Naive B cell (primary cell): ENCODE data around the gene ZNF611. TPM values are rescaled to one million over a fixed set of nuclear protein-coding genes. Genes with fewer than 3 reads are reported as not detected.
"Not testable (repeated sequence)": the region's sequence is repeated elsewhere in the genome, so short reads cannot be mapped to it uniquely, and the experiment has no call there.

Source experiments
- ATAC-seq, 2 donors: fragments of 150-1000 bp; cut with Tn5 transposase; 2 replicates each; pipeline ENCODE4 v1.10.0; 2021; ENCODE audit warnings: low read depth in 2 of 2, mild to moderate bottlenecking in 2 of 2, moderate library complexity in 2 of 2
- DNase-seq: peaks from one replicate; pipeline ENCODE4 v3.0.0; 2022
- H3K27ac Mint-ChIP-seq, 6 donors: one replicate each; pipeline ENCODE4 v1.8.0; 2020 to 2022; ENCODE audit warnings: mild to moderate bottlenecking in 6 of 6, mixed read lengths in 6 of 6, moderate library complexity in 5 of 6, inconsistent platforms in 2 of 6
- H3K27me3 Mint-ChIP-seq, 3 donors: one replicate each; pipeline ENCODE4 v1.8.0; 2021 to 2022; ENCODE audit warnings: mixed read lengths in 3 of 3, mild to moderate bottlenecking in 1 of 3
- H3K36me3 Mint-ChIP-seq, 2 donors: one replicate each; pipeline ENCODE4 v1.8.0; 2020 to 2022; ENCODE audit warnings: mixed read lengths in 2 of 2, inconsistent platforms in 1 of 2, mild to moderate bottlenecking in 1 of 2
- H3K4me1 Mint-ChIP-seq, 3 donors: one replicate each; pipeline ENCODE4 v1.8.0; 2020 to 2022; ENCODE audit warnings: mixed read lengths in 3 of 3, inconsistent platforms in 1 of 3, mild to moderate bottlenecking in 1 of 3, moderate library complexity in 1 of 3
- H3K4me3 Mint-ChIP-seq, 8 donors: one replicate each; pipeline ENCODE4 v1.8.0; 2020 to 2022; ENCODE audit warnings: mild to moderate bottlenecking in 8 of 8, mixed read lengths in 8 of 8, moderate library complexity in 8 of 8, inconsistent platforms in 2 of 8
- H3K9me3 Mint-ChIP-seq, 7 donors: one replicate each; pipeline ENCODE4 v1.8.0; 2020 to 2022; ENCODE audit warnings: mixed read lengths in 7 of 7, mild to moderate bottlenecking in 5 of 7, inconsistent platforms in 2 of 7, moderate library complexity in 1 of 7
- polyA plus RNA-seq, 6 donors: library from polyadenylated mRNA; unstranded; fragments of 300-500 nt; fragmentation: Illumina TruSeq; gene quantifications; one replicate each; pipeline ENCODE4 v1.2.3, GENCODE V29; 2021; ENCODE audit warnings: low read depth in 6 of 6

The ZNF611 gene
- polyA plus RNA-seq: 10 to 100 TPM; 14.2 to 53.5 (median 35.9) TPM

DNA sequence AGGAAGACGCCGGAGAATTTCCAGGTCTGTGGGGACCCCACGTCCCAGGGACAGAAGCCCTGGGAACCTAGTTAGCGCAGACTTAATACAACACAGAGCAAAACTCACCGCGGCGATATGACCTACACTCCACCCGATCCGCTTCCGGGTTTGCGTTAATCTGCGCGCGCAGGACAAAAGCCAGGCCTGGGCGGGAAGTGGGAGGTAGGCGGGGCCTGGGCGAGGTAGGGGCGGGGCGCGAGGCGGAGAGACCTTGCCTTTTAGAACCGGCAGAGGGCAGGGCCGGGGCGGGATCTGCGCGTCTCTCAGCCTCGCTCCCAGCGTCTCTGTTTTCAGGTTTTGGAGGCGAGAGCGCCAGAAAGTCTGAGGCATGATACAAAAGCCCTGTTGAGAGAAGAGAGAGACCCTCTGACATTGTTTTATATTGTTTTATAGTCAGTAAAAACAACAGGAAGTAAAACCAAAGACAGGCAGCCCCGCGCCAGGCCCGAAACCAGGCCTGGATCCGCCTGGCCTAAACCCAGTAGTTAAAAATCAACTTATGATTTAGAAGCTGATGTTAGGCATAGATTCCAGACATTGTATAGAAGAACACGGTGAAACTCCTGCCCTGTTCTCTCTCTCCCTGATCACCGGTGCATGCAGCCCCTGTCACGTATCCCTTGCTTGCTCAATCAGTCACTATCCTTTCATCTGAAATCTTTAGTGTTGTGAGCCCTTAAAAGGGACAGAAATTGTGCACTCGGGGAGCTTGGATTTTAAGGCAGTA lies at the start of gene ZNF611:
Gene ZNF611, minus strand, starts transcription at position 152 of the 769 bp plus-strand sequence. CDS start 19,150 bp downstream, outside the sequence.
- peak; percentile 98 for DNase-seq
- no peaks in the 10 kb centered on the region for H3K27me3 Mint-ChIP-seq
- no peaks in the 10 kb centered on the region for H3K36me3 Mint-ChIP-seq
- ATAC-seq: peak; percentile 95 to 98
- peaks cover 0 to 6% (median 0%) of the 10 kb centered on the region in 7 donors for H3K9me3 Mint-ChIP-seq
- H3K4me3 Mint-ChIP-seq: peak within 1 kb of the TSS; percentile 86 to 98 (median 95)
- peak within 1 kb of the TSS; percentile 87 to 98 (median 98) for H3K27ac Mint-ChIP-seq
- peaks cover 19 to 21% (median 20%) of the 10 kb centered on the region in 3 donors for H3K4me1 Mint-ChIP-seq

DNA sequence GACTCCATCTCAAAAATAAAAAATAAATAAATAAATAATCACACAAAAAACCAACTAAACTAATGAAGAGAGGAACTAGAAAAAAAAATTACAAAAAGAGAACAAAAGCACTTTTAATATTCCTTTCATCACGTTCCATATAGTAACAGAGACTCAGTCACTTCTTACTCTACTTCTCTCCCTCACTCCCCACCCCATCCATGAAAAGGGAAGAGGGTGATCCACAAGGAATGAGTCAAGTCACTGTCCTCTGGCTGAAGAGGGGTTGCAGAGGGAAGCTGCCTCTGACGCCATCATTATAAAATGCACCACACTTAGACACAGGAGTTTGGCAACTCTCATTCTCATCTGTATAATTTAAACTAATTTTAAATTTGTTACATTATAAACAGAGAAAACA lies 48.0 kb upstream of the ZNF611 start:
- H3K27me3 Mint-ChIP-seq, H3K27ac Mint-ChIP-seq, H3K9me3 Mint-ChIP-seq, DNase-seq, ATAC-seq: not testable (repeated sequence)
- Mint-ChIP-seq H3K4me3 (peak overlapping the region in 1 of 8 donors; percentile 38), H3K4me1 (peaks cover 35 to 50% (median 48%) of the 10 kb centered on the region in 3 donors), H3K36me3 (peaks cover 23 to 42% of the 10 kb centered on the region in 2 donors)

GRCh38 chr19:52778811-52779210 lies 44.0 kb upstream of the ZNF611 start:
- peak overlapping the region in 3 of 6 donors; percentile 24 to 66 (median 39) for H3K27ac Mint-ChIP-seq
- H3K27me3 Mint-ChIP-seq: no peaks in the 10 kb centered on the region
- DNase-seq: no peak
- ATAC-seq: no peak
- no peak overlapping the region for H3K4me3 Mint-ChIP-seq
- H3K9me3 Mint-ChIP-seq: peaks cover 0 to 17% (median 4%) of the 10 kb centered on the region in 7 donors
- peaks cover 12 to 14% (median 13%) of the 10 kb centered on the region in 3 donors for H3K4me1 Mint-ChIP-seq
- H3K36me3 Mint-ChIP-seq: peaks cover 44 to 50% of the 10 kb centered on the region in 2 donors

DNA sequence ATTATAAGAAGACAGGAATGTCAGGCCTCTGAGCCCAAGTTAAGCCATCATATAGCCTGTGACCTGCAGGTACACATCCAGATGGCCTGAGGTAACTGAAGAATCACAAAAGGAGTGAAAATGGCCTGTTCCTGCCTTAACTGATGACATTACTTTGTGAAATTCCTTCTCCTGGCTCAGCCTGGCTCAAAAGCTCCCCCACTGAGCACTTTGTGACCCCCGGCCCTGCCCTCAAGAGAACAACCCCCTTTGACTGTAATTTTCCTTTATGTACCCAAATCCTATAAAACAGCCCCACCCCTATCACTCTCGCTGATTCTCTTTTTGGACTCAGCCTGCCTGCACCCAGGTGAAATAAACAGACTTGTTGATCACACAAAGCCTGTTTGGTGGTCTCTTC lies 21.6 kb upstream of the ZNF611 start:
- not testable (repeated sequence) for DNase-seq, H3K4me3 Mint-ChIP-seq, H3K4me1 Mint-ChIP-seq, H3K27me3 Mint-ChIP-seq, H3K27ac Mint-ChIP-seq, ATAC-seq
- Mint-ChIP-seq H3K9me3 (peaks cover 2 to 22% (median 16%) of the 10 kb centered on the region in 7 donors), H3K36me3 (peaks cover 5 to 17% of the 10 kb centered on the region in 2 donors)

DNA sequence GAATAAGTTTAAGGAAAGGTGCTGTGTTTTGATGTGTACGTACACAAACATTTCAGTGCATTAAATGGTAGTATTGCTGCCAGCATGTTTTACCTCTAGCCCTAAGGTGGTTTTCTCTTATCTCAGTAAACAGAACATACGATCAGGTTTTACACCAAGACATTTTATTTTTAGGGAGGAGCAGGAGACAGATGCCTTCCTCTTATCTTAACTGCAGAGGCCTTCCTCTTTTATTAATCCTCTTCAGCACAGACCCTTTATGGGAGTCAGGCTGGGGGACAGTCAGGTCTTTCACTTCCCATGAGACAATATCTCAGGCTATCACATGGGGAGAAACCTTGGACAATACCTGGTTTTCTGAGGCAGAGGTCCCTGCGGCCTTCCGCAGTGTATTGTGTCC lies 14.9 kb upstream of the ZNF611 start:
- Mint-ChIP-seq H3K27ac (no peak overlapping the region), H3K27me3 (no peaks in the 10 kb centered on the region), H3K4me3 (no peak overlapping the region), H3K36me3 (peaks cover 0 to 8% of the 10 kb centered on the region in 2 donors), H3K4me1 (no peaks in the 10 kb centered on the region), H3K9me3 (peaks cover 0 to 5% (median 0%) of the 10 kb centered on the region in 7 donors)
- DNase-seq: no peak
- no peak for ATAC-seq

DNA sequence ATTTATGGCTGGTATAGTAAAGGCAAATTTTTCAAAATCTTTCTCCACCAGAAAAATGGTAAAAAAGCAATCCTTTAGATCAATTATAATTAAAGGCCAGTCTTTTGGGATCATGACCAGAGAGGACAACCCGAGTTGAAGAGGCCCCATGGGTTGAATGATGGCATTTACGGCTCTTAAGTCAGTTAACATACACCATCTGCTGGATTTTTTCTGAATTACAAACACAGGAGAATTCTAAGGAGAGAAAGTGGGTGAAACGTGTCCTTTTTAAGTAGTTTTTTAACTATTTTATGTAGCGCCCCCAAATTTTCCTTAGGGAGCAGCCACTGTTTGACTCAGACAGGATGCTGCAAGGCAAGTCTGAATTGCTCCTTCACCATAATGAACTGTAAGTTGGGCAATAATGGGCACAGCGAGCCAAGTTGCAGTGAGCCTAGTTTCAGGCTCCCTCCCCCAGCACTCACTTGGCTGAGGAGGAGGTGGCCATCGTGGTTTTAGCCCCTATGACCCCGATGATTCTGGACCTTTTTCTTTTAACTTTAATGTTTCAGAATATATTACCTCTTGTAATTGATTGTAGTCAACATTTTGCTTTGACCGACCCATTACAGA lies 13.6 kb upstream of the ZNF611 start:
- Mint-ChIP-seq H3K9me3 (peaks cover 0 to 3% (median 0%) of the 10 kb centered on the region in 7 donors), H3K27me3 (no peaks in the 10 kb centered on the region), H3K4me3 (no peak overlapping the region), H3K4me1 (no peaks in the 10 kb centered on the region), H3K27ac (no peak overlapping the region), H3K36me3 (no peaks in the 10 kb centered on the region)
- ATAC-seq (no peak), DNase-seq (peak; percentile 16)

DNA sequence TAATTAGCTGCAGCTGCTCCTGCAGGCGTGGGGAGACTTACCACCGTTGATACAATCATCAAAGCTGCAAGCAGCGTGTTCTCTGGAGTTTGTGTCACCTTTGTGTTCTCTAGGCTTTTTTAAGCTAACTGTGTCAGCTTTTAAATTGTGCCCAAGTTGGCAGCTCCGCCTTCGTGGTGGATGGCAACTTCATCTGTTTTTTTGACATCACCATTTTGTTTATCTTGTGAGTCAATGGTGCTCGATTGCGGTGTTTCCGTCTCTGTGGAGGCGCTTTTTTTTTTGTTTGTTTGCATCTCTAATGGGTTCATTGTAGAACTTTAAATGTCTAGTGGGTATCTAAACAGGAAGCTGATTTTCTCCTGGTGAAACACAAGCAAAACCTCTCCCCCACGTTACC lies 11.1 kb upstream of the ZNF611 start:
- not testable (repeated sequence) for DNase-seq, H3K36me3 Mint-ChIP-seq, H3K4me1 Mint-ChIP-seq, ATAC-seq, H3K27ac Mint-ChIP-seq, H3K9me3 Mint-ChIP-seq
- Mint-ChIP-seq H3K27me3 (peaks cover 5 to 11% (median 6%) of the 10 kb centered on the region in 3 donors), H3K4me3 (peak overlapping the region in 1 of 8 donors; percentile 2)

GRCh38 chr19:52743091-52743490 lies 8.2 kb upstream of the ZNF611 start:
- H3K4me3 Mint-ChIP-seq: no peak overlapping the region
- H3K27me3 Mint-ChIP-seq: peaks cover 5 to 11% (median 6%) of the 10 kb centered on the region in 3 donors
- no peaks in the 10 kb centered on the region for H3K36me3 Mint-ChIP-seq
- DNase-seq (no peak), ATAC-seq (no peak)
- H3K4me1 Mint-ChIP-seq: no peaks in the 10 kb centered on the region
- H3K27ac Mint-ChIP-seq: no peak overlapping the region
- H3K9me3 Mint-ChIP-seq: peaks cover 0 to 2% (median 0%) of the 10 kb centered on the region in 7 donors

GRCh38 chr19:52742516-52742915 lies 7.7 kb upstream of the ZNF611 start:
- Mint-ChIP-seq H3K27me3 (peaks cover 5 to 11% (median 6%) of the 10 kb centered on the region in 3 donors), H3K9me3 (peaks cover 0 to 2% (median 0%) of the 10 kb centered on the region in 7 donors), H3K4me3 (no peak overlapping the region), H3K27ac (no peak overlapping the region), H3K36me3 (no peaks in the 10 kb centered on the region), H3K4me1 (no peaks in the 10 kb centered on the region)
- no peak for DNase-seq
- no peak for ATAC-seq

DNA sequence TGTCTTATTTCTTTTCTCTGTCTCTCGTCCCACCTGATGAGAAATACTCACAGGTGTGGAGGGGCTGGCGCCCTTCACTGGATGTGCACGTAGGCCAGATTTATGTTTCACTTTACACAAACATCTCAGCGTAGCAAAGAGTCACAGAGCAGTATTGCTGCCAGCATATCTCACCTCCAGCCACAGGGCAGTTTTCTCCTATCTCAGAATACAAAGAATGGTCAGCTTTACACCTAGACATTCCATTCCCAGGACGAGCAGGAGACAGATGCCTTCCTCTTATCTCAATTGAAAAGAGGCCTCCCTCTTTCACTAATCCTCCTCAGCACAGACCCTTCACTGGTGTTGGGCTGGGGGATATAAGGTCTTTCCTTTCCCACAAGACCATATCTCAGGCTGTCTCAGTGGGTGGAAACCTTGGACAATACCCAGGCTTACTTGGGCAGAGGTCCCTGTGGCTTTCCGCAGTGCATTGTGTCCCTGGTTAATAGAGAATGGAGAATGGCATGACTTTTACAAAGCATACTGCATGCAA lies 7.2 kb upstream of the ZNF611 start:
- Mint-ChIP-seq H3K4me1 (no peaks in the 10 kb centered on the region), H3K27ac (no peak overlapping the region), H3K27me3 (peaks cover 5 to 11% (median 6%) of the 10 kb centered on the region in 3 donors), H3K36me3 (no peaks in the 10 kb centered on the region), H3K9me3 (peaks cover 0 to 4% (median 0%) of the 10 kb centered on the region in 7 donors), H3K4me3 (no peak overlapping the region)
- no peak for ATAC-seq
- no peak for DNase-seq

GRCh38 chr19:52741371-52741770 lies 6.5 kb upstream of the ZNF611 start:
- H3K4me1 Mint-ChIP-seq, H3K27ac Mint-ChIP-seq, ATAC-seq, H3K9me3 Mint-ChIP-seq, H3K36me3 Mint-ChIP-seq, H3K4me3 Mint-ChIP-seq, DNase-seq: not testable (repeated sequence)
- peaks cover 5 to 11% (median 6%) of the 10 kb centered on the region in 3 donors for H3K27me3 Mint-ChIP-seq

- Mint-ChIP-seq H3K27me3 (peaks cover 5 to 11% (median 6%) of the 10 kb centered on the region in 3 donors), H3K9me3 (peaks cover 0 to 7% (median 0%) of the 10 kb centered on the region in 7 donors), H3K4me1 (peaks cover 3 to 7% (median 5%) of the 10 kb centered on the region in 3 donors), H3K27ac (no peak overlapping the region), H3K4me3 (peak overlapping the region in 1 of 8 donors; percentile 38), H3K36me3 (no peaks in the 10 kb centered on the region)
- ATAC-seq (no peak), DNase-seq (no peak)
Measured at GRCh38 chr19:52739576-52739975, 4.7 kb upstream of the ZNF611 start.

DNA sequence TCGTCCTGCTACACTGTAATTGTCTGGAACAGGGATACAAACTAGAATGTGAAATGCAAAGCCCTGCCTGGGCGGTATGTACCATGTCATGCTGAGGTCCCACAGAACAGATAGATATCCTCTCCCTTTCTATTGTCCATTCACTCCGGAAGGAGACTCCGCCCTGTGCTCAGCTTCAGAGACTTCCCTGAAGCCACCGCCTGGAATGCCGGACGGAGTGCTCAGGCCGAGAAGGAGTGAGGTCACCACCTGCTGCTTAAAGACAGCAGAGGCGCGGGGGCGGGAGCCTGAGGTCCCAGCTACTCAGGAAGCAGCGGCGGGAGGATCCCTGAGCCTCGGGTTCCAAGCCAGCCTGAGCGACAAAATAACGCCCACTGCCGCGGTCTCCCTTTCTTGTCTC lies 890 bp upstream of the ZNF611 start:
- H3K9me3 Mint-ChIP-seq: peaks cover 0 to 6% (median 0%) of the 10 kb centered on the region in 7 donors
- peak overlapping the region in 6 of 8 donors; percentile 41 to 96 (median 90) for H3K4me3 Mint-ChIP-seq
- DNase-seq (no peak), ATAC-seq (no peak)
- H3K36me3 Mint-ChIP-seq: no peaks in the 10 kb centered on the region
- H3K27ac Mint-ChIP-seq: peak overlapping the region in 1 of 6 donors; percentile 87
- H3K4me1 Mint-ChIP-seq: peaks cover 18 to 20% (median 19%) of the 10 kb centered on the region in 3 donors
- no peaks in the 10 kb centered on the region for H3K27me3 Mint-ChIP-seq
